Right ventricle myocardium superior (tissue), 1 donor: ENCODE data around the gene SLX9. TPM values are rescaled to one million over a fixed set of nuclear protein-coding genes. Genes with fewer than 3 reads are reported as not detected.
"Not testable (repeated sequence)": the region's sequence is repeated elsewhere in the genome, so short reads cannot be mapped to it uniquely, and the experiment has no call there.

Source experiments
- ATAC-seq: fragments of 200-7000 bp; cut with Tn5 transposase; one replicate; pipeline ENCODE4 v1.9.1; 2020; ENCODE audit warnings: mild to moderate bottlenecking; ENCODE audit not compliant: poor library complexity
- DNase-seq: peaks from one replicate; pipeline ENCODE4 v3.0.0-alpha.2; 2020
- intact Hi-C: fragments of 100-400 bp; cut with DNase I; formaldehyde crosslinking; loops from one replicate; pipeline ENCODE4 v1.11.2; 2022
- total RNA-seq: library from RNA; stranded (reverse); fragmentation: NEBNext Ultra II Directional; extraction: Animal tissue kit (Norgen Biotek cat#: 25700); gene quantifications from one replicate; pipeline ENCODE4 v1.2.1, GENCODE V29; 2021
- donor health status: DM: no; HTN: yes; CAD: no; lungs with severe emphysema.

The SLX9 gene
- total RNA-seq, 1 donor from 2014 or later = 77.4 TPM

GRCh38 chr21:44965251-44966022 lies 25.6 kb downstream of the SLX9 start:
- DNase-seq = no peak
- intact Hi-C loops = loop anchor here (10.0 kb wide), 1 partner anchor 109 kb away; the partner anchor contains the start of gene ADARB1

GRCh38 chr21:44966135-44967081 lies 26.6 kb downstream of the SLX9 start:
- intact Hi-C loops = loop anchor here (10.0 kb wide), 1 partner anchor 108 kb away; the partner anchor contains the start of gene ADARB1
- ATAC-seq = peak; percentile 74
- DNase-seq = peak; percentile 85

More at GRCh38 chr21:44965251-44966022, 25.6 kb downstream of the SLX9 start:
- no peak for ATAC-seq

GRCh38 chr21:44967082-44968047 lies 27.5 kb downstream of the SLX9 start:
- ATAC-seq (peak; percentile 1), DNase-seq (no peak)
- intact Hi-C loops = loop anchor here (10.0 kb wide), 1 partner anchor 107 kb away; the partner anchor contains the start of gene ADARB1

GRCh38 chr21:44969066-44969670 lies 29.3 kb downstream of the SLX9 start:
- DNase-seq = no peak
- ATAC-seq = no peak
- intact Hi-C loops = loop anchor here (10.0 kb wide), 1 partner anchor 106 kb away; the partner anchor contains the start of gene ADARB1

GRCh38 chr21:44969931-44970755 lies 30.3 kb downstream of the SLX9 start:
- ATAC-seq (no peak), DNase-seq (no peak)
- intact Hi-C loops = loop anchor here (10.0 kb wide), 1 partner anchor 105 kb away; the partner anchor contains the start of gene ADARB1

- intact Hi-C loops = no loop called here
- no peak for ATAC-seq
- DNase-seq = no peak
Measured at GRCh38 chr21:44970766-44971671, 31.2 kb downstream of the SLX9 start.

GRCh38 chr21:44971672-44971995 lies 31.8 kb downstream of the SLX9 start:
- DNase-seq (no peak), ATAC-seq (no peak)
- intact Hi-C loops = no loop called here

- no peak for DNase-seq
- intact Hi-C loops = no loop called here
- ATAC-seq = no peak
Measured at GRCh38 chr21:44972301-44972814, 32.5 kb downstream of the SLX9 start.

GRCh38 chr21:44972821-44973220 lies 33.0 kb downstream of the SLX9 start:
- ATAC-seq (no peak), DNase-seq (no peak)
- intact Hi-C loops = no loop called here

GRCh38 chr21:44973598-44973997 lies 33.8 kb downstream of the SLX9 start:
- no peak for ATAC-seq
- intact Hi-C loops = no loop called here
- DNase-seq = no peak

- intact Hi-C loops = no loop called here
- no peak for DNase-seq
- no peak for ATAC-seq
Measured at GRCh38 chr21:44974676-44975075, 34.8 kb downstream of the SLX9 start.

GRCh38 chr21:44975720-44976555 lies 36.1 kb downstream of the SLX9 start:
- DNase-seq (no peak), ATAC-seq (no peak)
- intact Hi-C loops = no loop called here

GRCh38 chr21:44976556-44977393 lies 36.9 kb downstream of the SLX9 start:
- ATAC-seq, DNase-seq, intact Hi-C loops: not testable (repeated sequence)

GRCh38 chr21:44977616-44978340 lies 37.9 kb downstream of the SLX9 start:
- intact Hi-C loops = no loop called here
- DNase-seq (no peak), ATAC-seq (no peak)
